Natural killer cell (primary cell): ENCODE measurements around the gene GIGYF2. TPM values are rescaled to one million over a fixed set of nuclear protein-coding genes. Genes with fewer than 3 reads are reported as not detected.

ENCODE experiments used
- ATAC-seq, 3 donors: fragments of 150-1000 bp in 2 of 3; fragments of 200-7000 bp in 1 of 3; cut with Tn5 transposase; 1 replicate in 1 of 3; 2 replicates in 2 of 3; pipeline ENCODE4 v1.10.0; 2021; ENCODE audit warnings: mild to moderate bottlenecking in 2 of 3, moderate library complexity in 2 of 3
- DNase-seq, 2 donors: peaks; one replicate each; pipeline versions ENCODE4 v3.0.0 to v3.0.0-alpha.2; 2013 to 2021; ENCODE audit warnings: mixed read lengths in 1 of 2
- H3K27ac ChIP-seq: one replicate; pipeline ENCODE4 v1.5.1; 2013; ENCODE audit warnings: mild to moderate bottlenecking, low read length
- H3K27me3 ChIP-seq: one replicate; pipeline ENCODE4 v1.6.1; 2013; ENCODE audit warnings: low read length; ENCODE audit not compliant: control insufficient read depth, insufficient read depth
- H3K36me3 ChIP-seq: one replicate; pipeline ENCODE4 v1.6.1; 2013; ENCODE audit warnings: low read length; ENCODE audit not compliant: control insufficient read depth, insufficient read depth
- H3K4me1 ChIP-seq: one replicate; pipeline ENCODE4 v1.6.1; 2013; ENCODE audit warnings: low read length; ENCODE audit not compliant: control insufficient read depth, insufficient read depth
- H3K4me3 ChIP-seq: one replicate; pipeline ENCODE4 v1.5.1; 2013; ENCODE audit warnings: low read length
- H3K9me3 ChIP-seq: one replicate; pipeline ENCODE4 v1.6.1; 2013; ENCODE audit warnings: low read length; ENCODE audit not compliant: control insufficient read depth, insufficient read depth
- H3K27ac Mint-ChIP-seq, 2 donors: one replicate each; pipeline ENCODE4 v1.8.0; 2022; ENCODE audit warnings: mild to moderate bottlenecking in 2 of 2, mixed read lengths in 2 of 2, moderate library complexity in 1 of 2
- H3K27me3 Mint-ChIP-seq, 2 donors: one replicate each; pipeline ENCODE4 v1.8.0; 2022; ENCODE audit warnings: low read depth in 2 of 2, mixed read lengths in 2 of 2
- H3K36me3 Mint-ChIP-seq: one replicate; pipeline ENCODE4 v1.8.0; 2022; ENCODE audit warnings: mixed read lengths
- H3K4me1 Mint-ChIP-seq, 2 donors: one replicate each; pipeline ENCODE4 v1.8.0; 2022; ENCODE audit warnings: mixed read lengths in 2 of 2
- H3K4me3 Mint-ChIP-seq: one replicate; pipeline ENCODE4 v1.8.0; 2022; ENCODE audit warnings: mild to moderate bottlenecking, moderate library complexity, mixed read lengths
- H3K9me3 Mint-ChIP-seq, 2 donors: one replicate each; pipeline ENCODE4 v1.8.0; 2022; ENCODE audit warnings: mixed read lengths in 2 of 2
- CTCF ChIP-seq: fragments of 200-600 bp; IDR thresholded peaks from one replicate; pipeline ENCODE4 v1.8.0; 2022; ENCODE audit warnings: antibody characterized with exemption
- WGBS: methylation state at CpG from one replicate; pipeline ENCODE4 v1.1.7; 2013; ENCODE audit warnings: missing lambda C conversion rate; ENCODE audit not compliant: insufficient coverage; 5-methylcytosine and 5-hydroxymethylcytosine counted together
- intact Hi-C: fragments of 100-400 bp; cut with micrococcal nuclease; formaldehyde crosslinking; loops from one replicate; pipeline ENCODE4 v1.14.2; 2022
- total RNA-seq, 4 donors: library from RNA; stranded (reverse); fragments of 120-200 nt in 1 of 4; gene quantifications; one replicate each; pipeline versions ENCODE4 v1.2.3 to v1.2.4, GENCODE V29; 2013 to 2022

GIGYF2 gene
- total RNA-seq, 3 donors from 2014 or later (not counting 1 experiment from before 2014, with no cell fraction given): 73.6 to 85.3 (median 80.1) TPM

GRCh38 chr2:232876978-232877441 lies 179.9 kb downstream of the GIGYF2 start:
- H3K36me3 ChIP-seq: no peaks in the 10 kb centered on the region
- H3K27ac ChIP-seq: no peak overlapping the region
- peaks cover 10% of the 10 kb centered on the region for H3K4me1 ChIP-seq
- WGBS: 43% methylated on average over 21 of the region's 21 CpGs
- TF ChIP-seq CTCF: no peak
- Mint-ChIP-seq H3K27me3 (peaks cover 8 to 10% of the 10 kb centered on the region in 2 donors), H3K9me3 (no peaks in the 10 kb centered on the region), H3K27ac (no peak overlapping the region), H3K36me3 (no peaks in the 10 kb centered on the region), H3K4me3 (peak overlapping the region; percentile 61), H3K4me1 (peaks cover 0 to 5% of the 10 kb centered on the region in 2 donors)
- no peak for ATAC-seq
- H3K4me3 ChIP-seq: no peak overlapping the region
- peaks cover 12% of the 10 kb centered on the region for H3K27me3 ChIP-seq
- intact Hi-C loops: no loop called here
- H3K9me3 ChIP-seq: no peaks in the 10 kb centered on the region
- DNase-seq: no peak

- peak overlapping the region; percentile 52 for H3K4me3 Mint-ChIP-seq
- ATAC-seq: no peak
- no peaks in the 10 kb centered on the region for H3K36me3 ChIP-seq
- no peaks in the 10 kb centered on the region for H3K36me3 Mint-ChIP-seq
- H3K9me3 ChIP-seq: no peaks in the 10 kb centered on the region
- TF ChIP-seq CTCF: no peak
- 91% methylated on average over 13 of the region's 13 CpGs for WGBS
- peaks cover 8 to 10% of the 10 kb centered on the region in 2 donors for H3K27me3 Mint-ChIP-seq
- H3K4me1 Mint-ChIP-seq: peaks cover 0 to 5% of the 10 kb centered on the region in 2 donors
- no peak overlapping the region for H3K27ac ChIP-seq
- intact Hi-C loops: no loop called here
- peaks cover 10% of the 10 kb centered on the region for H3K4me1 ChIP-seq
- no peak for DNase-seq
- H3K27ac Mint-ChIP-seq: no peak overlapping the region
- H3K27me3 ChIP-seq: peaks cover 12% of the 10 kb centered on the region
- H3K4me3 ChIP-seq: no peak overlapping the region
- H3K9me3 Mint-ChIP-seq: no peaks in the 10 kb centered on the region
Observed at GRCh38 chr2:232877940-232878511, 180.9 kb downstream of the GIGYF2 start.

DNA sequence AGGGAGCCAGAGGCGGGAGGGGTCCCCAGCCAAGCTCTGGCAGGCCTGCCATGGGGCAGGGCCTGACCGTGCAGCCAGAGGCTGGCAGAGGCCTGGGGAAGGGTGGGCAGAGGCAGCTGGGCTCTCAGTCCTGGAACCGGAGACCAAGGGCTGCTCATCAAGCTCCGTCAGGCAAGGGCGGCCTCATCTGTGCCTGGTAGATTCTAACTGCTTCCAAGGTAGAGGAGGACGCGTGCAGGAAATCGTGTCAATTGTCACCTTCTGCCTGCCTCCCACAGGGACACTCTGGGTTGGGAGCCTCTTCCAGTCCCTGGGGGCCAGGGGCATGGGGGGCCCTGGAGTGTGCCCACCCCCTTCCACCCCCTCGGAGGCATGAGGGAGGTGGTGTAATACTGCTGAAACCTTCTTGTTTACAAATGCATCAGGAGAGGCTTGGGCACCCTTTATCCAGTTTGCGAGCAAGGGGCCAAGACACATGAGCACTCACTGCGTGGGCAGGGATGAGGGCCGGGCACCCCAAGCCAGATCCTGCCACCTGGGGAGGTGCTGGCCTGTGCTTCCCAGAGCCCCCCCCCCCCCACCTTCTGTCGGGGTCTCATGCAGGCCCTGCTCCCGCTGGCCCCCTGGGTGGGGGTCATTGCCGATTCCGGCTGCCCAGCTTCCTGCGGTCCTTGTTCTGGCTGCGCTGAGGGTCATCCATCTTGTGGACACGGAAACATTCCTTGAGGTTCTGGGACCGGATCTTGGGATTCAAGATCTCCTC lies 181.9 kb downstream of the GIGYF2 start:
- intact Hi-C loops: no loop called here
- Histone ChIP-seq H3K4me1 (peaks cover 10% of the 10 kb centered on the region), H3K36me3 (no peaks in the 10 kb centered on the region), H3K27me3 (peaks cover 12% of the 10 kb centered on the region), H3K9me3 (no peaks in the 10 kb centered on the region), H3K27ac (no peak overlapping the region), H3K4me3 (no peak overlapping the region)
- no peak for ATAC-seq
- TF ChIP-seq CTCF: no peak
- no peak for DNase-seq
- H3K4me3 Mint-ChIP-seq: no peak overlapping the region
- 90% methylated on average over 19 of the region's 20 CpGs for WGBS
- peaks cover 0 to 5% of the 10 kb centered on the region in 2 donors for H3K4me1 Mint-ChIP-seq
- peaks cover 8 to 10% of the 10 kb centered on the region in 2 donors for H3K27me3 Mint-ChIP-seq
- H3K27ac Mint-ChIP-seq: no peak overlapping the region
- H3K9me3 Mint-ChIP-seq: no peaks in the 10 kb centered on the region
- no peaks in the 10 kb centered on the region for H3K36me3 Mint-ChIP-seq
